Left renal cortex interstitium (tissue), 4 donors: ENCODE data around the gene RPS27A. TPM values are rescaled to one million over a fixed set of nuclear protein-coding genes. Genes with fewer than 3 reads are reported as not detected.
"Not testable (repeated sequence)": the region's sequence is repeated elsewhere in the genome, so short reads cannot be mapped to it uniquely, and the experiment has no call there.

ENCODE experiments used
- DNase-seq, 4 donors: peaks; one replicate each; pipeline ENCODE4 v3.0.0-alpha.2; 2013; ENCODE audit warnings: low read depth in 4 of 4, low spot score in 2 of 4, missing footprints in 1 of 4
- polyA plus RNA-seq, 4 donors: library from polyadenylated mRNA; unstranded; fragments of 120-200 nt; gene quantifications; one replicate each; pipeline ENCODE4 v1.2.1, GENCODE V29; 2013; ENCODE audit not compliant: insufficient read length in 4 of 4

The RPS27A gene
- polyA plus RNA-seq = 1,000 to 10,000 TPM; 1,497 to 2,336 (median 1,812) TPM

DNA sequence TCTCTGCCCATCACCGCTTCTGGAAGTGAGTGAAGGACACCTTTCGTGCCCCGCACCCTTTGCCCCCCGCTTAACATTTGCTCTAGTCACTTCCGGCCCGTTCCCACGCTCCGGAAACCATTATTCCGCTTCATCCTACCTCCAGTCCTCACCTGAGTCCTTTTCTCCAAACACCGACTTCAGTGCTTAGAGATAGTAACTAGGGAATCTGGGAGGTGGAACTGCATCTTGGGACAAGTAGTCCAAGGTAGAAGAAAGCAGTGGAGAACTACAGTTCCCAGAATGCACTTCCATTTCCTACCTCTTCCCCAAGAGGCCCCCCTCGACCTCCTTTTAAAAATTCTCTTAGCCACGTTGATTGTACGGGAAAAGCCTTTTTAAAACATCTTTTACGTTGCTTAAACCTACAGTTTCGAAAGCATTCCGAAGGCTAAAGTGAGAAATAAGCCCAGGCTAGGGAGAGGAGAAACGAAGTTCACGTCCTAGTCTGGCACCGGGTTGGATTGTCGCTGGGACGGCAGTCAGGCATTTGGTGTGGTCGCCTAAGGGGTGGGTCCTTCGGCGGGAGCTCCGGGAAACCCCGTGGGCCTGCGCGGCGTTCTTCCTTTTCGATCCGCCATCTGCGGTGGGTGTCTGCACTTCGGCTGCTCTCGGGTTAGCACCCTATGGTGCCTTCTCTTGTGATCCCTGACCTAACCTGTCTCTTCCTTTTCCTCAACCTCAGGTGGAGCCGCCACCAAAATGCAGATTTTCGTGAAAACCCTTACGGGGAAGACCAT, at the start of gene RPS27A, which contains the start of gene CLHC1:
TSS of gene RPS27A (plus strand) at position 605 of the 779 bp plus-strand sequence. CDS start at position 742, 137 bp downstream.
TSS of gene CLHC1 (minus strand) at position 210 of the 779 bp plus-strand sequence. CDS start 9,882 bp downstream, outside the sequence.
- peak; percentile 93 to 99 (median 94) for DNase-seq

DNA sequence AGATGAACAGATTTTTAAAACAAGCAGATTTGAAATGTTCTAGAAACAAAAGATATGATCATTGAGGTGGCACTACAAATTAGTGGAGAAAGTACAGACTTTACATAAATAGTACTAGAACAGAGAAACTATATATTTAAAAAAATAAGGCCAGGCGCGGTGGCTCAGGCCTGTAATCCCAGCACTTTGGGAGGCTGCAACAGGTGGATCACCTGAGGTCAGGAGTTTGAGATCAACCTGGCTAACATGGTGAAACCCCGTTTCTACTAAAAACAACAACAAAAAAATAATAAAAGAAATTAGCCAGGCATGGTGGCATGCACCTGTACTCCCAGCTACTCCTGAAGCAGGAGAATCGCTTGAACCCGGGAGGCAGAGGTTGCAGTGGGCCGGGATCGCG, 45.7 kb upstream of the RPS27A start:
- DNase-seq = not testable (repeated sequence)

DNA sequence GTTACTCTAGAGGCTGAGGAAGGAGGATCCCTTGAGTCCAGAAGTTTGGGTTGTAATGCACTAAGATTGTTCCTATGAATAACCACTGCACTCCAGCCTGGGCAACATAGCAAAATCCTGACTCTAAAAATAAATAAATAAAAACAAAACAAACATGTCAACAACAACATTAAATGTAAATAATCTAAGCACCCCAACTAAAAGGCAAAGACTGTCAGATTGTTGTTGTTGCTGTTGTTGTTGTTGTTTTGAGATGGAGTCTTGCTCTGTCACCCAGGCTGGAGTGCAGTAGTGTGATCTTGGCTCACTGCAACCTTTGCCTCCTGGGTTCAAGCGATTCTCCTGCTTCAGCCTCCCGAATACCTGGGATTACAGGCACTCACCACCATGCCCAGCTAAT, 40.6 kb upstream of the RPS27A start:
- DNase-seq = not testable (repeated sequence)

DNA sequence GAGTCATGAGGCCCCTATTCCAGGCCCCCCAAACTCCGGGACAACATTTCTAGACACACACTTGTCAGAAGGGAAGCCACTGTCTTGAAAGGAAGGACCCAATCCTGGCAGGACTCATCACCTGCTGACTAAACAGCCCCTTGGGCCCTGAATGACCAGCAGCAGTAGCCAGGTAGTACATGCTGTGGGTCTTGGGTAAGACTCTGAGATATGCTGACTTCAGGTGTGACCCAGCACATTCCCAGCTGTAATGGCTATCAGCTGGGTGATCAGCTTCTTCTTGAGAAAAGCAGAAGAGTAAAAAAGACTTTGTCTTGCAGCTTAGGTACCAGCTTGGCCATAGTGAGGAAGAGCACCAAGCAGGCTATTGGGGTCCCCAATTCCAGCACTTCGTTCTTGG, 36.0 kb upstream of the RPS27A start:
- no peak for DNase-seq

DNA sequence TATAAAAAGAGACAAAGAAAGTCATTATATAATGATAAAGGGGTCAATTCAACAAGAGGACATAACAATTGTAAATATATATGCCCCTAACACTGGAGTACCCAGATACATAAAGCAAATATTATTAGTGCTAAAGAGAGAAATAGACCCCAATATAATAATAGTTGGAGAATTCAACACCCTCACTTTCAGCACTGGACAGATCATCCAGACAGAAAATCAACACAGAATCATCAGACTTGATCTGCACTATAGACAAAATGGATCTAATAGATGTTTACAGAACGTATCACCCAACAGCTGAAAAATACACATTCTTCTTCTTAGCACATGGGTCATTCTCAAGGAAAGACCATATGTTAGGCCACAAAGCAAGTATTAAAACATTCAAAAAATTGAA, 32.1 kb upstream of the RPS27A start:
- DNase-seq = no peak

DNA sequence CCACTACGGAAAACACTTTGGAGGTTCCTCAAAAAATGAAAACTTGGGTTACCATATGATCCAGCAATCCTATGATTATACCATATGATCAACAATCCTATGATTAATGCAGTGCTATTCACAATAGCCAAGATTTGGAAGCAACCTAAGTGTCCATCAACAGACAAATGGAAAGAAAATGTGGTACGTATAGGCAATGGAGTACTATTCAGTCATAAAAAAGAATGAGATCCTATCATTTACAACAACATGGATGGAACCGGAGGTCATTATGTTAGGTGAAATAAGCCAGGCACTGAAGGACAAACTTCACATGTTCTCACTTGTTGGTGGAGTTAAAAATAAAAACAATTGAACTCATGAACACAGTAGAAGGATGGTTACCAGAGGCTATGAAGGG, 28.0 kb upstream of the RPS27A start:
- DNase-seq = no peak

DNA sequence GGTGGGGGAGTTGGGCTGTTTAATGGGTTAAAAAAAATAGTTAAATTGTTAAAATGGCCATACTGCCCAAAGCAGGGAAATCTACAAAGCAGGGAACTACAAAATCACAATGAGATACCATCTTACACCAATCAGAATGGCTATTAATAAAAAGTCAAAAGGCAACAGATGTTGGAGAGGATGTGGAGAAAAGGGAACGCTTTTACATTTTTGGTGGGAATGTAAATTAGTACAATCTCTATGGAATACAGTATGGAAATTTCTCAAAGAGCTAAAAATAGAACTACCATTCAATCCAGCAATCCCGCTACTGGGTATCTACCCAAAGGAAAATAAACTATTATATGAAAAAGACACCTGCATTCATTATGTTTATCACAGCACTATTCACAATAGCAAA, 27.5 kb upstream of the RPS27A start:
- no peak for DNase-seq

DNA sequence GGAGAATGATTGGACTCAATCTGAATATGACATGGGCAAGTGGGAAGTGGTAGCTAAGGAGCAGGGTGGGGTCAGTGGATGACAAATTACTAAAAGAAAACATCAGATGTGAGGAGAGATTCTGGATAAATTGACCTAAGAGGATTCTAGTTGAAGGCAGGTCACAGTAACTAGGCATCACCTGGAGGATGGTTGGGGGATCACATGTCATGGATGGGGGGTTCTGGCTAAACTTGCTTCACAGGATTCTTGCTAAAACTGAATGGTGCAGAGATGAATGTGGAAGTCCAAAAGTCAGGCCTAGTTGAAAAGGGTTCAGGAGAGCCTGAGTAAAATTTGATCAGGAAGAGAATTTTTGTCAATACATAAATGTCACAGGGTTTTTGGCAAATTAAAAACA, 18.7 kb upstream of the RPS27A start:
- no peak for DNase-seq

DNA sequence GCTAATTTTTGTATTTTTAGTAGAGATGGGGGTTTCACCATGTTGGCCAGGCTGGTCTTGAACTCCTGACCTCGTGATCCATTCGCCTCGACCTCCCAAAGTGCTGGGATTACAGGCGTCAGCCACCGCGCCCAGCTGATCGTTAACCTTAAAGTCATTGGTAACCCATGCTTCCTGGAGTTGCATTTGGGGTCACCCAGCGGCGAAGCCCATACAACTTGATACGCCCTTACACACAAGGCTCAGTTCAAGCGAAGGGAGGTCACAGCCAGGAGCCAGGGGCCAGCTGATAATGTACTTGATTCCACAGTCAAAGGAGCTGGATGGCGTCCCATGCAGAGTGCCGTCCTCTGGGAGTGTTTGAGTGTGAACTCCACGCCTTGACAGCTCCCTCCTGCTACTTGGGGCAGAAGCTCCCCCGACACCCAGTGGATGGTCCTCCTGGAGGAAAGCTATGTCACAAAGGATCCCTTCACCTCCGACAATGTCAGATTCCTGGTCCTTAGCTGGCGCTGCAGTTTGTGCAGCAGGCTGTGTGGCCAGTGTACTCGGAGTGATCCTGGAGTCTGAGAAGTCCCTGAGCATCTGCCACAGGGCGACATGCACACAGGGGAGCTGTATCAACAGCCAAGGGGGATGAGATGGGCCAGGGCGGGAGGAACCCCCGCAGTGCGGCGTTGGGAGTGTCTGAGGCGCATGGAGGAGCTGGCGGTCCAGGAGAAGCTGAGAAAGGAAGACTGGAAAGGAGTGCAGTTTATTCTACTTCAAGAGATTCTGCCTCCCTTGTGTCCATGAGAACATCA, 8.3 kb upstream of the RPS27A start:
- DNase-seq = no peak

DNA sequence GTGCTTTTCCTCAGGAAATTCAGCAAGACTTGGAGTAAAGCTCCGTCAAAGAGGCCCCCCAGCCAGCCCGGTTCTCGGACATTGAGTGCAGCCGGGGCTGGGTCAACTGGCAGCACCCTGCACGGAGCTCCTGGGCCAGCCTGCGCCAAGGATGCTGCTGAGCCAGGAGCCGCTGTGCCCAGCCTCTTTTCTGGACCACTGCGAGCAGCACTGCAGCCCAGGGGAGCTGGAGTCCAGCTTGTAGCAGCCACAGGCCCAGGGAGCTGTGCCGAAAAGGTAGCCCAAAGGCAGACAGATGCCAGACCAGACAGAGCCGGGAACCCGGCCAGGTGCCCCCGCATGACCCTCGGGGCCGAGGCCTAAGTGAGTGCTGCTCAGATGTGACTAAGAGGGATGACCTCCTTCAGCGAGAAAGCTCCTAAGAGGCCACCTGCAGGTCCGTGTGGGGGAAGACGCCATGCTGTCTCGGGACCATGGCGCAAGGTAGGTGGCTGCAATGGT, 7.7 kb upstream of the RPS27A start:
- no peak for DNase-seq

DNA sequence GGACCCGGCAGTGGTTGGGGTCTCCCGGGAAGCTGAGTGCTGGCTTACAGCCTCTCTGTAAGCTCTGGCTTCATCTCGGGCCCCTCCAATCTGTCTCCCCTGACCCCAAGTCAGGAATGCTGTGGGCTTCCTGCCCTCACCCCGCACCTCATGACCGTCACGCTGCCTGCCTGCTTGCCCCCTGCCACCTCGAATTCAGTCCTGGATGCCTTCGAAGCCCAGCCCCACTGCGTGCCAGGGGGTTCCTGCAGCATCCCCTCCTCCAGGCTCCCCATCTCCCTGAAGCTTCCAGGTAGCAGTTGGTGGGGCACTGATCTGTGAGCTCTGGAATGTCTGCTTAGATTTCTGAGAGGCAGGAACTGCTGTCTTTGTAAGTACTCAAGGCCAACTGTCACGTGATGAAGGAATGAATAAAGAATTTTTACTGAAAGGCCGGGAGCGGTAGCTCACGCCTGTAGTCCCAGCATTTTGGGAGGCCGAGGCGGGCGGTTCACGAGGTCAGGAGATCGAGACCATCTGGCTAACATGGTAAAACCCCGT, 6.9 kb upstream of the RPS27A start:
- no peak for DNase-seq

DNA sequence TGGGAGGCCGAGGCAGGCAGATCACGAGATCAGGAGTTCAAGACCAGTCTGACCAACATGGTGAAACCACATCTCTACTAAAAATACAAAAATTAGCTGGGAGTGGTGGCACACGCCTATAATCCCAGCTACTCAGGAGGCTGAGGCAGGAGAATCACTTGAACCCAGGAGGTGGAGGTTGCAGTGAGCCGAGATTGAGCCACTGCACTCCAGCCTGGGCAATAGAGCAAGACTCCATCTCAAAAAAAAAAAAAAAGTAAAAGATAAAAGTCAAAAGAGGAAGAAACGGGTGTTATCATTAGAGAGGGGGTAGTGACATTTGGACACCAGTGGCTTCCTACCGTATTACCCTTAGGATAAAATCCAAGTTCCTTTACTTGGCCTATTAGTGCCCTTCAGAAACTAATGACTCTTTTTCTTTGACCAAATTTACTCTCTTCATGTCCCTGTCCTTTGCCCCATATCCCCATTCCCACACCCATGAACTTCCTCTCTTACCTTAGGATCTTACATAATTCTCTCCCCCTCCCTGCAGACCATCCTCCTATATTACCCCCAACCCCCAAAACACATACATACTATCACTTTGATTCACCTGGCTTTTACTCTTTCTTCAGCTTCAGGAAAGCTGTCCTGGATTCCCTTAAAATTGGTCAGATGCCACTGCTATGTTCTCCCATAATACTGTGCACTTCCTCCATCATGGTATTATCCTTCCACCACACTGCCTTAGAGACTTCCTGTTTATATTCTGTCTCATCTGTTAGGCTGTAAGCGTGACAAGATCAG, 4.9 kb upstream of the RPS27A start:
- DNase-seq = not testable (repeated sequence)

DNA sequence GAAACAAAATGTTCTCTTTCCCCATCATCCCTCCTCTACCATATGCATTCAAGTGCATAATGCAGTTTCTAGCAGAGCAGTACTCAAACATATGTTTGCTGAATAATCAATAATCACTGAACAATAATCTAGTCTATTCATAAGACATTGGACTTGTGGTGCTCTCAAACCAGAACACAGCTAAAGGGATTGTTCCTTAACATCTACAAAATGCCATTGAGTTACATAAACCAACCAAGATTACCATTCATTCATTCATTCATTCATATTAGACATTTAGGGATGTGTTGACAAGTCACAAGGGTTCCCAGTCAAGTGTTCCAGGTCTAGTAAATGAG, 4.3 kb upstream of the RPS27A start:
- DNase-seq = no peak

DNA sequence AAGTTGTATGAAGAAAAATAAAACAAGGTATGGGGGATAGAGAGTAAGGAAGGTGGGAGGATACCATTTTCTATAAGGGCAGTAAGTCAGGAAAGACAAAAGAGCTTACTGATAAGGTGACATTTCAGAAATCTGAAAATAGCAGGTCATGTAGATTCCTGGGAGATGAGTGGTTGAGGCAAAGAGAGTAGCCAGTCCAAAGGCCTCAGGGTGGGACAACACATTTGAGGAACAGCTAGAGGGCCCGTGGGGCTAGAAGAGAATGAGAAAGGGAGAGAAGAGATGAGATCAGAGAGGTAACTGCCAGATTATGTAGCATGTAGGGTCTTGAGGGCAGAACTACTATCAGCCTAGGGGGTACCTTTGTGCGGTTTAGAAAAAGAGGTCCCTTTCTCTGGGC, 3.3 kb upstream of the RPS27A start:
- no peak for DNase-seq

DNA sequence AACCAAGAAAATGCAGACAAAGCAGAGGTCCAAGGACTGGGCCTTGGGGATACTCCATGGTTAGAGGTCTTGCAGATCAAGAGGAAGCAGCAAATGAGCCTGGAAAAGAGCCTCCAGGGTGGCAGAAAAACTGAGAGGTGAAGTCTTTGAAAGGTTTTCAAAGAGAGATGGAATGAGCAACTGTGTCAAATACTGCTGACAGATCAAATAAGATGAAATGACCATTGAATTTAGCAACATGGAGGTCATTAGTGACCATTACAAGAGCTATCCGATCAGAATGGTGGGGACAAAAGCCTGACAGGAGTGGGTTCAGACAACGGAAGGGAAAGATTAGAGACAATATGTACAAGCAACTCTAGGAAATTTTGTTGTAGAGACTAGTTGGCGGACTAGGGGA, 1.9 kb upstream of the RPS27A start:
- no peak for DNase-seq

DNA sequence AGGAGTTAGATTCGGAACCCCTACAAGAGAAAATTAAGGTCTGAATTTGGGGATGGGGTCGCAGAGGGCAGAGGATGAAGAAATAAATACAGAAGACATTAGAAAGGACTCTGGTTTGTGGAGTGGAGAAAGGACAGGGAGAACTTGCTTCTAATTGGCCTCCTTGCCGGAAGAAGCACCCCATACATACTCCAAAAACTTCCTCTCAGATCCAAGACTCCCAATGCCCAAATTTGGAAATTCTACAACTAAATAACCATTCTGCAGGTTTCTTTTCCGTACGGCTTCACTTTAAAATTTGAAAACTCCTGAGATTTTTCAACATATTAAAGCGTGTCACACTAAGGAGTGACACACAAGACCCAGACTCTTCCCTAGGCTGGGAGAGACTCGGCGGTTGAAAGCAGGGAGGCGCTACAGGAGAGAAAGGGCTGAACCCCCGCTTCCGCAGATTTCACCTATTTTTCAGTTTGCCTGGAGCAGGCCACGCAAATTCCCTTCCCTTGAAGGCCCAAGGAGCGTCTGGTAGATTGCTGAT, 873 bp upstream of the RPS27A start:
- no peak for DNase-seq

DNA sequence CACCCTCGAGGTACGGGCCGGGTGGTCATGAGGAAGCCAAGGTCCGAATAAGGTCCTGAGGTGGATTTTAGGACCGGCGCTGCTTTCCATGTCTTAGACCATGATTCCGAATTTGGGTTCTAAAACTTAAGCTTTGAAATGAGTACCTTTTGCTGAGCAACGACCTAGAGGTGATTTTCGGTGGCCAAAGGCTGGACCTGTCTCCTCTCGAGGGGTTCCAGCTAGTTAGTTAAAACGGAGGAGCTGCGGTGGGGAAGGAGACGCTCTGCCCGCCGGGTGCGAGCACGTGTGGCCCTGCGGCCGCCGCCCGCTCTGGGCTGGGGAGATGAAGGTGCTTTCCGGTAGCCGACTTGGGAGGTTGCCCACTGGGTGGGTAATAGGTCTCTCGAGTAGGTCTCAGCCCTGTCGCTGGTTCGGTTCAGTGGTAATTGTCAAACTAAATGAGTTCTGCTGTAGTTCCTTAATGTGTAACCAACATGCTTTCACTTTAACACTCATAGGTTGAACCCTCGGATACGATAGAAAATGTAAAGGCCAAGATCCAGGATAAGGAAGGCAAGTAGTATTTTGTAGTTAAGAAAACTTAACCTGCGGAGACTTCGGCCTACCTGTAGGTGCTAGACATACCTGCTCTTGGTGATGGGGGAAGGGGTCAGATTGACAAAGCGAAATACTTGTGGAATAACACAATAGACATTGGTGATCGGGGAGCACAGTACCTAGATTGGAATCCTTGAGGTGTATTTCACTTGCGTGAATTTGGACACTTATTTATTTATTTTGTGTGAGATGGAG, 572 bp downstream of the RPS27A start:
- peak in 2 of 4 donors; percentile 45 to 46 for DNase-seq

DNA sequence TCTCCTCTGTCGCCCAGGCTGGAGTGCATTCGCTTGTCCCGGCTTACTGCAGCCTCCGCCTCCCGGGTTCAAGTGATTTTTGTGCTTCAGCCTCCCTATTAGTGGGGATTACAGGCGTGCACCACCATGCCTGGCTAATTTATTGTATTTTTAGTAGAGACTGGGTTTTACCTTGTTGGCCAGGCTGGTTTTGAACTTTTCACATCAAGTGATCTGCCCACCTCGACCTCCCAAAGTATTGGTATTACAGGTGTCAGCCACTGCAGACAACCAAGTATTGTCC, 1.1 kb downstream of the RPS27A start:
- no peak for DNase-seq

DNA sequence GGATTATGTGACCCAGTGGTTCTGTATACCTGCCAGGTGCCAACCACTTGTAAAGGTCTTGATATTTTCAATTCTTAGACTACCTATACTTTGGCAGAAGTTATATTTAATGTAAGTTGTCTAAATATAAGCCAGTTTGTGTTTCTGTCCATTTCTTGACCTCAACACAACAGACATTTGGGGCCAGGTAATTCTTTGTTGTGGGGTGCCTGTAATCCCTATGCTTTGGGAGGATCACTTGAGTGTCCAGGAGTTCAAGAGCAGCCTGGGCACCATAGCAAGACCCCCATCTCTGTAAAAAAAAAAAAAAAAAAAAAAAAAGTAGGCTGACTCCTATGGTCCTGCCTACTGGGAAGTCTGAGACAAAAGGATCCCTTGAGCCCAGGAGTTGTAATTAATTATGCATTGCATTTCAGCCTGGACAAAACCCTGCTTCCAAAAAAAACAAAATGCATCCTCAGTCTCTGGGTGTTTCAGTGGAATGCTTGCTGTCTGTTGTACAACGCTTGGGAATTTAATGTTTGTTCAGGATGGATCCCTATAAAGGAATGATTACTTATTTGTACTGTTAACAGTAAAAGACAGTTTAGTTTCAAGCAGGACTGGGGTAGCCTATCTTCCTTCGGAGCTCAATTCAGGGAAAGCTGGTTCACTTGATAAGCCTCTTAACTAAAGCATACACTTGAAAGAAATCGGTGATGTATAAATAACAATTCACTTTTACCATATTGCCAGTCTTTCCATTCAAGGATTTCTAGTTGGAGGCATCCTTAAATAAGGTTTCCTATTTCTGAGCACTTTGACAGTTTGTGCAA, 3.4 kb downstream of the RPS27A start:
- DNase-seq = no peak
